ENCODE results near the gene MEIS1. TPM values are rescaled to one million over a fixed set of nuclear protein-coding genes. Genes with fewer than 3 reads are reported as not detected.

Gene MEIS1
- total and polyA plus RNA-seq, 2 of the 8 experiments (the other 6 are each of a cell fraction or from before 2014, with no cell fraction given) = 0.17 to 1.2 TPM

GRCh38 chr2:66438498-66438833 is 3.5 kb downstream of the MEIS1 start (continued):
- TF ChIP-seq ASH2L (IDR thresholded peaks at IDR 0.05; ENCODE audit: low read length) = no peak
- TF ChIP-seq TAF1 (IDR thresholded peaks at IDR 0.05; ENCODE audit: low read depth, low read length) = no peak
- no peak for TF ChIP-seq HDAC6 (IDR thresholded peaks at IDR 0.05; ENCODE audit: low read depth, low read length)
- no peak for TF ChIP-seq TAF7 (optimal IDR thresholded peaks at IDR 0.05; ENCODE audit: borderline replicate concordance, low read depth, low read length)
- TF ChIP-seq CBX5 (IDR thresholded peaks at IDR 0.05; ENCODE audit: low read depth, low read length) = no peak
- no peak for TF ChIP-seq GABPA (IDR thresholded peaks at IDR 0.05; ENCODE audit: borderline replicate concordance, insufficient read depth, low read length)
- TF ChIP-seq EGR1 (IDR thresholded peaks at IDR 0.05; ENCODE audit: borderline replicate concordance, low read depth, low read length) = no peak
- TF ChIP-seq HDAC2 (IDR thresholded peaks at IDR 0.05; ENCODE audit: borderline replicate concordance in 1 of 2, low read depth in 2 of 2, low read length in 2 of 2) = no peak
- no peak for TF ChIP-seq SIX5 (IDR thresholded peaks at IDR 0.05; ENCODE audit: low read depth, low read length)

All from H1 (cell line).